Measurements from ENCODE around the gene COG4.
"Not testable (repeated sequence)": the region's sequence is repeated elsewhere in the genome, so short reads cannot be mapped to it uniquely, and the experiment has no call there.

Gene COG4

DNA sequence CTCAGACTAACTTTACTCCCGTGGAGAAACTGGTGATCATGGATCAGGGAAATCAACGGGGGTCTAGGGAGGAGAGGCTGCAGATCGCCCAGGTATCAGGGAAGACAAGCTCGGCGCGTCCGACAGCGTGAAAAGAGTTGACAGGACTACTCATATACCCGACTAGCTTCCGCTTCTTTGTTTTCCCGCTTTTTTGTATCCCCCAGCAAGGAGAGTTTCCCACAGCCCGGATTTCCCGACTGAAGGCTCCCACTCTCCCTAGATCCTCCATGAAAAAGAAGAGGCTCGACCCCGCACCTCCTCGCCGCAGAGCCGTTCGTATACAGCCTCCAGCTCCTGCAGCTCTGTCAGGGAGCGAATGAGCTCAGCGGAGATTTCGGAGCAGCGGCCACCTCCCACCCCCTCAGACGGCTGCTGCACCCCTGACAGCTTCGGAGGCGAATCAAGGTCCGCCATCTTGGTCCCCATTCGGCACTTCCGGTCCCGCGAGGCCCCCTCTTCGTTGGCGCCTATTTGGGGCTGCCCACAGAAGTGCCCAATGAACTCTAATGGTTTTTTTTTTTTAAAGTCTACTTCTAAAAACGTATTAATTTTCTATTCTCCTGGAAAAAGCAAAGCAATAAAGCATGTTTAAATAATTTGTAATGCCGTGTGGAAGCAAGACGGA is at the start of gene COG4:
Gene COG4 (minus strand): TSS at position 479 of the 667 bp plus-strand sequence. CDS start 11 bp downstream, at position 468.
- DNase-seq (ENCODE audit: extremely low read depth in 1 of 2, low read depth in 1 of 2) = peak; percentile 83 to 84

DNA sequence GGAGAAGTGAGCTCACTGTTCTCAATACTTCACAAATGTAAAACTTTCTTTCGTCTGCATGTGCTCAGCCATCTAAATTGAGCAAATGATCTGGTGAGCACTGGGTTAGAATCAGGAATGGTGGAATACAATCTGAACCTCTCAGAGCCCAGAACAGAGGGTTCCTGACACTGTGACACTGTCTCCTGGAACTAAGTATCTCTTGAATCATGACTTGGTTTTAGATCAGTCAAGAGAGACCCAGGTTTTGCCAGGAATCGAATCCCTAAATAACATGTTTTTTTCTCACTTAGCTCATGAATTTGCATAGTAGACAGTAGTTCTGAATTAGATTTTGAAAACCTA is 49.5 kb upstream of the COG4 start:
- no peak for DNase-seq (ENCODE audit: extremely low read depth in 1 of 2, low read depth in 1 of 2)

DNA sequence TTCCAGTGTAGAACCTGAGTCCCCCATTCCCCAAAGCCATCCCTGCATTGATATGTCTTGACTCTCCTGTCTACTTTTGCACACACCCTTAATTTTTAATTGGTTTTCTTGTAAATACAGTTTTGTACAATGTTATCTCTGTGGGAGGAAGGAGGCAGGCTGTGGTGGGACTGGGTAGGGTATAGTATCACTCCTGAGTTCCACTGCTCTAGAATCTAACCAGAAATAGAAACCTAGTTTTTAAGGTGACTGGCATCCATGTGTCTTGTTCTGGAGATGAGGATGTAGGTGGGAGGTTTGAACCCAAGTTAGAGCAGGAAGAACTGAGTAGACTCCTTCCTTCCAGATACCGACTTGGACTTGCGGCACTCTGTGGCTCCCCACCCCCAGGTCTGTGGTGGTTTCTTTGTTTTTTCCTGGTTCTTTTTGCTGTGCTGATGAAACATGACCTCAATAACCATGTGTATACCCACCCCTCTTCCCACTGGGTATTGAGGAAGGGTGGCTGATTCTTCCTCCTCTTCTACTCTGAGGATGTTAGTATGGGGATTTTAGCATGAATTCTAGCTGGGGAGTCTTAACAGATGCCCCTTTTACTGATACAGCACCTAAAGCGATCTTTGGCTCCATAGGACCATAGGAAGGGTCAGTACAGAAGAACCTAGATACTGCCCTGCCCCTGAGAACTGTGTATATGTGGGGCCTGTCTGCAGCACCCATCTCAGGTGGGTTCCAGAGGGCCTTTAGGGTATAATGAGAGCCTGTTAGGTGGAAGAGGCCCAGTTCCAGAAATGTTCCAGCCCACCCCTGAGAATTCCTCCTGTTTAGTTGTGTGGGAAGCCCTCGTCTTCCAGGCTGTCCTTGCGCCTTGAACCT is 48.9 kb upstream of the COG4 start:
- DNase-seq (ENCODE audit: extremely low read depth in 1 of 2, low read depth in 1 of 2) = no peak

DNA sequence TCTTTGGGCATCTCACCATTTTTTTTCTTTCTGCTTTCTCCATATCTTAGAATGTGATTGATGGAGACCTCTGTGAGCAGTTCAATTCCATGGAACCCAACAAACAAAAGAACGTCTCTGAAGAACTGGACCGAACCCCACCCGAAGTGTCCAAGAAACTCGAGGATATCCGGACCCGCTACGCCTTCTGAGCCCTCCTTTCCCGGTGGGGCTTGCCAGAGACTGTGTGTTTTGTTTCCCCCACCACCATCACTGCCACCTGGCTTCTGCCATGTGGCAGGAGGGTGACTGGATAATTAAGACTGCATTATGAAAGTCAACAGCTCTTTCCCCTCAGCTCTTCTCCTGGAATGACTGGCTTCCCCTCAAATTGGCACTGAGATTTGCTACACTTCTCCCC is 48.3 kb upstream of the COG4 start:
- no peak for DNase-seq (ENCODE audit: extremely low read depth in 1 of 2, low read depth in 1 of 2)

DNA sequence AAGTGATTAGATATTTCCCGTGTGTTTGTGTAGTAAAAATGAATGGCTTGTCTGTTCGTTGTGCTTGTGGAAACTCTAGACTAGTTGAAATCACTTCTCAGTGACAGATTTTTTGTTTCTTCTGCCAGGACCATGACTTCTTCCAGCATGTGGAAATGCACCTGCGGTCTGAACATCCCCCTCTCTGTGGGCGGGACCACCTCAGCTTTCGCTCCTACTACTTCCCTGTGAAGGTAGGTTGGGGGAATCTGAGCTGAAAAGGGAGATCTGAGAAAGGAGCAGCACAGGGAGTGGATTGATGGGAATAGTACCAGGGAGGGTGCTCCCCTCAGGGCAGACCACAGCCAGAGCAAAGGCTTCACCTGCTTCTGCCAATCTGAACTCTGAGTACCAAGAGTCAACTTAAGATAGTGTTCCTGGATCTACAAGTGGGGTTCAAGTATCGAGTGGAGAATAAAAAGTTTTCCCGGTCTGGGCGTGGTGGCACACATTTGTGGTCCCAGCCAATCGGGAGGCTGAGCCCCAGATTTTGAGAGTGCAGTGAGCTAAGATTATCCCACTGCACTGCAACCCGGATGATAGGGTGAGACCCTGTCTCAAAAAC is 47.7 kb upstream of the COG4 start:
- DNase-seq (ENCODE audit: extremely low read depth in 1 of 2, low read depth in 1 of 2) = no peak

DNA sequence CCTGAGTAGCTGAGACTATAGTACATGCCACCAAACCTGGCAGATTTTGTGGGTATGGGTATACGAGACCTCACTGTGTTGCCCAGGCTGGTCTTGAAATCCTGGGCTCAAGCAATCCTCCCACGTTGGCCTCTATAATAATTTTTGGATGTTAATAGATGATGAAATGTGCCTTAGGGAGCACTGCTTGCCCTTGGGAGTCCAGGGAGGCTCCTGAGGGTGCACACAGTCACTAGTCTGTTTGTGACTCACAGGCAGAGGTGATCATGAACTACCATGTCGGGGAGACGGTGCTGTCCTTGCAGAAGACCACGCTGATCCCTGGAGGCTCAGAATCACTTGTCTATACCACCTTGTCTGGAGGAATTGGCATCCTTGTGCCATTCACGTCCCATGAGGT is 46.4 kb upstream of the COG4 start:
- DNase-seq (ENCODE audit: extremely low read depth in 1 of 2, low read depth in 1 of 2) = no peak

DNA sequence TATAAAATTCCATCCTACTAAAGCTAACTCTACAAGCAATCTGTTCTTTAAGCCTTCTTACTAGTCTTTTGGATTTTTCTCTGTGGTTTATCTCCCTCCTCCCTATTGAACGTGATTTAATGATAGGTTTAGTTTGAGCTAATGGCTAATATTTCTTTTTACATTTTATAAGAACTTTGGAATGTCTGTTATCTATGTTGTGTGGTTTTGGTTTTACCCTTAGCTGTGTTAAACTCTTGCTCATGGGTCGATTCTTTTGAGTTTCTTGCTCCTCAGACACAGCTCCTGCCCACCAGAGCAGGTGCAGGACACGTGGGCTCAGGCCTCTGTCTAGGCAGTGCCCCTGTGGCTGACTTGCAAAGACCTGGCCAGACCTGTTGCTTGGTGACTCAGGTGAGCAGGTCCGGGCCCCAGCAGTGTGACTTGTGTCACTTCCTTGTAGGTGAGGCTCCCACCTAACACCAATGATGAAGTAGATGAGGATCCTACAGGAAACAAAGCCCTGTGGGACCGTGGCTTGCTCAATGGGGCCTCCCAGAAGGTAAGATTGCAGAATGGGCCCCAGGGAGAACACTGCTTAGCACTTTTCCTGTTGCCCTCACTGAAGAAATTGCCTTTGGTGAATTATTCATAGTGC is 45.4 kb upstream of the COG4 start:
- no peak for DNase-seq (ENCODE audit: extremely low read depth in 1 of 2, low read depth in 1 of 2)

DNA sequence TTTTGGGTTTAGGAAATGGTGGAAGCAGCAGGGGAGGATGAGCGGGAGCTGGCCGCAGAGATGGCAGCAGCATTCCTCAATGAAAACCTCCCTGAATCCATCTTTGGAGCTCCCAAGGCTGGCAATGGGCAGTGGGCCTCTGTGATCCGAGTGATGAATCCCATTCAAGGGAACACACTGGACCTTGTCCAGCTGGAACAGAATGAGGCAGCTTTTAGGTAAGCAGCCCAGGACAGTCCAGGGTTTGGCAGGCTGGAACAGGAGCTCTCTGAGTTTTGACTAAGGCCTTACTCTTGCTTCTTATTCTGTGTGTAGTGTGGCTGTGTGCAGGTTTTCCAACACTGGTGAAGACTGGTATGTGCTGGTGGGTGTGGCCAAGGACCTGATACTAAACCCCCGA is 41.7 kb upstream of the COG4 start:
- no peak for DNase-seq (ENCODE audit: extremely low read depth in 1 of 2, low read depth in 1 of 2)

DNA sequence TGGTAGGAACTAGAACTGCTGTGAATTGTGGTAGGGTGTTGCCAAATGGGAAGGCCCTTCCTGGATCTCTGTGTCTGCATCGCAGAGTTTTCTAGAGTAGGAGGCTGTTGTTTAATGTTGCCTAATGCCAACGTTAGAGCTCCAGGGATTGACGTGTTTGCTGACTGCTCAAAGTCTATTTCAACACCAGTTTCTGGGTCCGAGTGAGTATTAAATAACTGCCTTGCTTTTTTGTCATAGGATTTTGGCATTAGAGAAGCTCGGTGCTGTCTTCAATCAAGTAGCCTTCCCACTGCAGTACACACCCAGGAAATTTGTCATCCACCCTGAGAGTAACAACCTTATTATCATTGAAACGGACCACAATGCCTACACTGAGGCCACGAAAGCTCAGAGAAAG is 40.3 kb upstream of the COG4 start:
- DNase-seq (ENCODE audit: extremely low read depth in 1 of 2, low read depth in 1 of 2) = no peak

DNA sequence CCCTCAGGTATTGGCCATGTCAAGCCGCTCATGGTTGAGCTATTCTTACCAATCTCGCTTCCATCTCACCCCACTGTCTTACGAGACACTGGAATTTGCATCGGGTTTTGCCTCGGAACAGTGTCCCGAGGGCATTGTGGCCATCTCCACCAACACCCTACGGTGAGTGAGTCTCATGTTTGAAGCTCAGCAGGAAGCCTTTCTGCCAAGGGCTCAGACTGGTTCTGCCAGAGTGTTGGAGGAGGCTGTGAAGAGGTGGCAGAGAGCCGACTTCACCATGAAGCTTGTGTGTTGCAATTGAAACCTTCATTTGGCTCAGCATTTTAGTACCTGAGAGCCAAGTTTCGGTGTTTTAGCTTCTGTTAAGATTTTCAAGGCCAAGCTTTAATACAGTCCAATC is 38.3 kb upstream of the COG4 start:
- DNase-seq (ENCODE audit: extremely low read depth in 1 of 2, low read depth in 1 of 2) = no peak

DNA sequence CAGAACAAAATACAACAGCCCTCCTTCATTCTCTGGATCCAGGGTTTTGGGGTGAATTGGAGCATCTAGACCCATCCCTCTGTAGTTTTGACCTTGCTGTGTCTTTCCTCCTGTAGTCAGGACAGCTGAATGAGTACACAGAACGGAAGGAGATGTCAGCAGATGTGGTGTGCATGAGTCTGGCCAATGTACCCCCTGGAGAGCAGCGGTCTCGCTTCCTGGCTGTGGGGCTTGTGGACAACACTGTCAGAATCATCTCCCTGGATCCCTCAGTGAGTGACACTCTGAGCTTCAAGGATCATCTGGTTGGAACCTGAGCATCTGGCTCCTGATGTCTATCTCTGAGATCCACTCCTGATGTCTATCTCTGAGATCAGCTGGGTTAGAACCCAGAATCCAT is 32.7 kb upstream of the COG4 start:
- DNase-seq (ENCODE audit: extremely low read depth in 1 of 2, low read depth in 1 of 2) = no peak

DNA sequence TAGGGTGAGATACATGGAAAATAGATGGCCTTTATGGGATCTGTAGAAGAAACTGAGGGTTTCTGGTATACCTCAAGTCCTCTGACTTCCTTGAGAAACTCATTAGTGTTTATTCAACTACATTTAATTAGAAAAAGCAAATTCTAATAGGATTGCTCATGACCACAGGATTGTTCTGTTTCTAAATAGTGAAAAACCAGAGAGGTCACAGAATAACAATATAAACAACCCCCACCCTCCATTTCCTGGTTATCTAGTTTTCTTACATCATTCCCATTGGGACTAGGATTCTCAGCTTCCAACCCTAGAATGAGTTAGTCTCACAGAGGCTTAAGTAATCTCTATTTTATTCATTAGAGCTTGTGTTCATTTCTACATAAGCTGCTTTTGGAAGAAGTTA is 30.3 kb upstream of the COG4 start:
- no peak for DNase-seq (ENCODE audit: extremely low read depth in 1 of 2, low read depth in 1 of 2)

DNA sequence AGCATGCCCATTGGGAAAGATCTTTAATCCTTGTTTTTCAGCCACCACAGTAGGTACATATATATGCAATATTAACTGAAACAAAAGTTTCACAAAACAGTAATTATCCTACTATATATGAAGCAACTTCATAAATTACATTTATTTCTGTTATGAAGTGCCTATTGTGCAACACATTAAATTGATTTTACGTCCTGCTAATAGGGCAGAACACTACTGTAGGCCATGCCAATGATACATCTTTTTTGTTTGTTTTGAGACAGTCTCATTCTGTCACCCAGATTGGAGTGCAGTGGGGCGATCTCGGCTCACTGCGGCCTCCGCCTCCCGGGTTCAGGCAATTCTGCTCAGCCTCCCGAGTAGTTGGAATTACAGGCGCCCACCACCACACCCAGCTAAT is 29.3 kb upstream of the COG4 start:
- no peak for DNase-seq (ENCODE audit: extremely low read depth in 1 of 2, low read depth in 1 of 2)

DNA sequence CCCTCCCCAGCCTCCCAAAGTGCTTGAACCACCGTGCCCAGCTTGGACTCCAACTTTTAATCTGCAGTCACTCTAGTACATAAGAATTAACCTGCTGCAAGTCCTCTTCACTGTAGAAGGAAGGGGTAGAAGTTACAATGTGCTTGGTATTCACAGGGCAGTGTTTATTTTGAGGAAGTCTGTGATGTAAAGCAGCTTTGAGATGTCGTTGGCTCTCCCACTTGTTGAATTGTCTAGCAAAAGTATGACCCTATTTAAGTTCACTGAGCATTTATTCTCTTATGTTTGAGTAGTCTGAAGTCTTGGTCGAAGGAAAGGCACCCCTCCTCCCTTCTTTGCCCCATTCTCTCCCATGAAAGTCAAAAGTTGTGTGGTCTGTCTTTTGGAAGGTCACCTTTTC is 28.4 kb upstream of the COG4 start:
- no peak for DNase-seq (ENCODE audit: extremely low read depth in 1 of 2, low read depth in 1 of 2)

DNA sequence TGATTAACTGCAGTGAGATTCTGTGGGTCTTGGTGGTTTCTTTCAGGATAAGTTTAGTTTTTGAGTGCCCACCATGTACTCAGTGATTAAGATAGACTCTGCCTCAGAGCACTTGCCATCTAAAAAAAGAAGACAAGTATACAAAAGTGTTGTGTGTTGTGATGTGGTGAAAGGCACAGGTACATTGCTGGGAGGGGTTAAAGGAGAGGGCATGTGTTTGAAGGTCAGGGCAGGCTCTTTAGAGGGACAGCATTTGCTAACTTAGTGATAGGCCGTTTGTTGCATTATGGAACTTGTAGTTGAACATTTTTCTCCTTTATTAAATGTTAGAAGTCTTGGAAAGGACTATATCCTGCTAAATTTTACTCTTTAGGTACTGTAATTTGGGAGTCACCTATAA is 26.7 kb upstream of the COG4 start:
- DNase-seq (ENCODE audit: extremely low read depth in 1 of 2, low read depth in 1 of 2) = no peak

DNA sequence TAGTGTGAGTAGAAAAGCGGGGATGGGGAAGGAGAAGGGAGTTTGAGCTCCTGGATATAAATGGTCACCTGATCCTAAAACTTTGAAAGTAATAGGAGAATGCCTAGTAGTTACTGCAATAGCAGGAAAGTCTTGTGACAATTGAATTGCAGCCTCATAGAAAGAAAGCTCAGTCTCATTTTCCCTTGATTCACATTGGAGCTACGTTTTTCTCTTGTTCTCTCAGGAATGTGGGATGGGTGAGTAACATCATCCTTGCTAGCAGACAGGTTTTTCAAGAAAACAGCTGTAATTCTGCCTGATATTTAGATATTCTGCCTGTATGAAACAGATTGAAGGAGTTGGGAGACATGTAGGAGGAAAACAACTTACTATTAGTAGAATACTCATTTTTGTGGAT is 25.6 kb upstream of the COG4 start:
- no peak for DNase-seq (ENCODE audit: extremely low read depth in 1 of 2, low read depth in 1 of 2)

DNA sequence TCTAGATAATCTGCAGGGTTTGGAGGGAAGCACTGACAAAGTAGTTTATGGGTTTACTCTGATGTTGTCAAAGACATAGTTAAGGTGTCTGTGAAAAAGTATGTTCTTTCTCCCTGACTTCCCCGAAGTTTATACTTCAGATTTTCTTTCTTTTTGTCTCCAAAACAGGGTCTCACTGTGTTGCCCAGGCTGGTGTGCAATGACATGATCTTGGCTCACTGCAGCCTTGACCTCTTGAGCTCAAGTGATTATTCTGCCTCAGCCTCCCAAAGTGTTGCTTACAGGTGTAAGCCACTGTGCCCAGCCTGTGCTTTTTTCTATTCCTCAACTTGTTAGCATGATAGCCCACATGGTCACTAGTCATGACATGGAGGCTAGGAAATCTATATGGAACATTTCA is 21.2 kb upstream of the COG4 start:
- no peak for DNase-seq (ENCODE audit: extremely low read depth in 1 of 2, low read depth in 1 of 2)

DNA sequence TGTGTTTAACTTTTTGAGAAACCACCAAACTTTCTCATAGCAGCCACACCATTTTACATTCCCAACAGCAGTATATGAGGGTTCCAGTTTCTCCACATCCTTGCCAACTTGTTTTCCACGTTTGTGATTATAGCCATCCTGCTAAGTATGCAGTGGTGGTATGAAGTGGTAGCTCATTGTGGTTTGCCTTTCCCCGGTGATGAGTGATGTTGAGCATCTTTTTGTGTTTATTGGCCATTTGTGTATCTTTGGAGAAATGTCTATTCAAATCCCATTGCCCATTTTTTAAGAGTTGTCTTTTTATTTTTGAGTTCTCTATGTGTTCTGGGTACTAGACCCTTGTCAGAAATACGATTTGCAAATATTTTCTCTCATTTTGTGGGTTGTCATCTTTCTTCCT is 17.6 kb upstream of the COG4 start:
- DNase-seq (ENCODE audit: extremely low read depth in 1 of 2, low read depth in 1 of 2) = no peak

DNA sequence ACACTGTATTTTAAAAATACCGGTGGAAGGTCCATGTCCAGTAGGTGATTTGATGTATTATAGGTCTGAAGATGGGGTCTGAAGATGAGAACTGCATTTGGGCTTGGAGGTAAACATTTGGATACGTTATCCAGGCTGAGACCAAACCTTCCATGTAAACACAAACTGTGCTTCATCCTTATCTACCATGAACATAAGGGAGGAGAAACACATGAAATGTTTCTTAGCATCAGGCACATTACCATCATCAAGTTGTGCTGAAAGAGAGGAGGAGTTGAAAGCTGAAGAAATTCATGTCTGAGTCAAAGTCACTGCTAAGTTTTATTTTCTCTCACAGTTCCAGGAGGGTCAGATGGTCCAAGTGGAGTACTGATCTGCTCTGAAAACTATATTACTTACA is 11.6 kb upstream of the COG4 start:
- DNase-seq (ENCODE audit: extremely low read depth in 1 of 2, low read depth in 1 of 2) = no peak

DNA sequence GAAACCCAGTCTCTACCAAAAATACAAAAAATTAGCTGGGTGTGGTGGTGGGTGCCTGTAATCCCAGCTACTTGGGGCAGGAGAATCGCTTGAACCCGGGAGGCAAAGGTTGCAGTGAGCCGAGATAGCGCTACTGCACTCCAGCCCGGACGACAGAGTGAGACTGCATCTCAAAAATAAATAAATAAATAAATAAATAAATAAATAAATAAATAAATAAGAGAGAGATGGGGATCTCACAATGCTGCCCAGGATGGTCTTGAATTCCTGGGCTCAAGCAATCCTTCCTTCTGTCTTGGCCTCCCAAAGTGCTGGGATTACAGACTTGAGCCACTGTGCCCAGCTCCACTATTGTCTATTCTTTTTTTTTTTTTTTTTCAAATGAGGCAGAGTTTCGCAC is 6.6 kb upstream of the COG4 start:
- not testable (repeated sequence) for DNase-seq (ENCODE audit: extremely low read depth in 1 of 2, low read depth in 1 of 2)

DNA sequence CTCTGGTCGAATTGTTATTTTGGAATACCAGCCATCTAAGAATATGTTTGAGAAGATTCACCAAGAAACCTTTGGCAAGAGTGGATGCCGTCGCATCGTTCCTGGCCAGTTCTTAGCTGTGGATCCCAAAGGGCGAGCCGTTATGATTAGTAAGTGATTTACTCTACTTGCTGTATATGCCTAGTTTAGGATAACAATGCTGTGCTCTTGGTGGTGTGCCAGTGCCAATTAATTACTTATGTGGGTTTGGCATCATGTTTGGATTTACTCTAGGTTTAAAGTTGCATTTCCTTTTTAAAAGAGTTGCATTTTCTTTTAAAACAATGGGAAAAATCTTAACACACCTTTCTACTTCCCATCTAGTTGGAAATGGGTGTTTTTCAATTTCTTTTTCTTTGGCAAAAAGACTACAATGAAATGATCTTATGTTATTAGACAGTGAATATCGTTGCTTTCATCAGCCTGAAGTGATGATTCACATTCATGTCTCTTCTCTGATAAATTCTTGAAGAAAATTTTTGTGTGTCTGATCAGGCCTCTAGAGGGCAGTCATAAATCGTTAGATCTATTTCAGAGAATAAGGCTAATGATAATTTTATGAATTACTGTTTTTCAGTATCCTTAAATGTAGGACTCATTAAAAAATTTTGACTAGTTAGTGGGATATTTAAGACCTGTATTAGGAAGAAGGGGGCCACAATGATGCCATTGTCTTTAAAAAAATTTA is 5.9 kb upstream of the COG4 start:
- no peak for DNase-seq (ENCODE audit: extremely low read depth in 1 of 2, low read depth in 1 of 2)
